Activated T-helper 9 cell treated with anti-CD3 and anti-CD28 coated beads, Interleukin-2, amount 50 U/mL, for 16 hours (primary cell): ENCODE results near the gene PLEKHM2.

Source experiments
- DNase-seq: peaks from one replicate; pipeline ENCODE4 v3.0.0-alpha.2; 2020; ENCODE audit warnings: low read depth

Gene PLEKHM2

GRCh38 chr1:15701784-15702183 is 17.7 kb downstream of the PLEKHM2 start:
- DNase-seq: no peak

GRCh38 chr1:15702722-15703550 is 18.8 kb downstream of the PLEKHM2 start:
- DNase-seq: no peak

GRCh38 chr1:15703562-15703961 is 19.4 kb downstream of the PLEKHM2 start:
- DNase-seq: no peak

- no peak for DNase-seq
Observed at GRCh38 chr1:15704526-15705183, 20.5 kb downstream of the PLEKHM2 start.

- no peak for DNase-seq
Observed at GRCh38 chr1:15705184-15705566, 21.1 kb downstream of the PLEKHM2 start.

GRCh38 chr1:15706751-15707150 is 22.6 kb downstream of the PLEKHM2 start:
- no peak for DNase-seq

- DNase-seq: no peak
Observed at GRCh38 chr1:15707239-15707925, 23.3 kb downstream of the PLEKHM2 start.

GRCh38 chr1:15708486-15709137 is 24.5 kb downstream of the PLEKHM2 start:
- DNase-seq: no peak

- no peak for DNase-seq
Observed at GRCh38 chr1:15709226-15709625, 25.1 kb downstream of the PLEKHM2 start.

GRCh38 chr1:15712168-15712567 is 28.0 kb downstream of the PLEKHM2 start:
- no peak for DNase-seq

GRCh38 chr1:15714406-15715136 is 30.5 kb downstream of the PLEKHM2 start:
- DNase-seq: no peak

GRCh38 chr1:15717418-15718125 is 33.5 kb downstream of the PLEKHM2 start:
- DNase-seq: no peak

- DNase-seq: no peak
Observed at GRCh38 chr1:15718199-15718601, 34.1 kb downstream of the PLEKHM2 start.

GRCh38 chr1:15719381-15720120 is 35.4 kb downstream of the PLEKHM2 start:
- no peak for DNase-seq

GRCh38 chr1:15720861-15721260 is 36.7 kb downstream of the PLEKHM2 start:
- DNase-seq: no peak

- DNase-seq: no peak
Observed at GRCh38 chr1:15722411-15722810, 38.3 kb downstream of the PLEKHM2 start.

GRCh38 chr1:15722836-15723532 is 38.9 kb downstream of the PLEKHM2 start:
- DNase-seq: no peak

- DNase-seq: no peak
Observed at GRCh38 chr1:15723631-15724246, 39.6 kb downstream of the PLEKHM2 start.
